ACC112 (cell line): ENCODE measurements around the gene CCDC8.

Source experiments
- H2AFZ ChIP-seq: fragments of 200-600 bp; sonication (generic); one replicate; pipeline ENCODE4 v1.6.0; 2017; ENCODE audit warnings: antibody characterized with exemption, low read length; ENCODE audit not compliant: unreplicated experiment
- H3K27ac ChIP-seq: fragments of 200-600 bp; sonication (generic); 2 replicates; pipeline ENCODE4 v1.5.1; 2014; ENCODE audit warnings: low read depth, mild to moderate bottlenecking, antibody characterized with exemption, low read length, moderate library complexity
- H3K27me3 ChIP-seq: fragments of 200-600 bp; sonication (generic); 2 replicates; pipeline ENCODE4 v1.6.1; 2014; ENCODE audit warnings: mild to moderate bottlenecking, antibody characterized with exemption, low read length, moderate library complexity, mixed read lengths; ENCODE audit not compliant: insufficient read depth
- H3K36me3 ChIP-seq: fragments of 200-600 bp; sonication (generic); 2 replicates; pipeline ENCODE4 v1.6.1; 2016; ENCODE audit warnings: mild to moderate bottlenecking, antibody characterized with exemption, low read length, moderate library complexity, mixed read lengths; ENCODE audit not compliant: insufficient read depth
- H3K4me1 ChIP-seq: fragments of 200-600 bp; sonication (generic); one replicate; pipeline ENCODE4 v1.6.1; 2016; ENCODE audit warnings: low read length, mixed read lengths; ENCODE audit not compliant: insufficient read depth, unreplicated experiment, control insufficient read depth
- H3K4me3 ChIP-seq: fragments of 200-600 bp; sonication (generic); 2 replicates; pipeline ENCODE4 v1.5.1; 2014; ENCODE audit warnings: mild to moderate bottlenecking, low read depth, low read length
- H3K79me2 ChIP-seq: fragments of 200-600 bp; sonication (generic); one replicate; pipeline ENCODE4 v1.6.0; 2016; ENCODE audit warnings: low read length; ENCODE audit not compliant: control insufficient read depth, unreplicated experiment, insufficient read depth

The CCDC8 gene, protein sequence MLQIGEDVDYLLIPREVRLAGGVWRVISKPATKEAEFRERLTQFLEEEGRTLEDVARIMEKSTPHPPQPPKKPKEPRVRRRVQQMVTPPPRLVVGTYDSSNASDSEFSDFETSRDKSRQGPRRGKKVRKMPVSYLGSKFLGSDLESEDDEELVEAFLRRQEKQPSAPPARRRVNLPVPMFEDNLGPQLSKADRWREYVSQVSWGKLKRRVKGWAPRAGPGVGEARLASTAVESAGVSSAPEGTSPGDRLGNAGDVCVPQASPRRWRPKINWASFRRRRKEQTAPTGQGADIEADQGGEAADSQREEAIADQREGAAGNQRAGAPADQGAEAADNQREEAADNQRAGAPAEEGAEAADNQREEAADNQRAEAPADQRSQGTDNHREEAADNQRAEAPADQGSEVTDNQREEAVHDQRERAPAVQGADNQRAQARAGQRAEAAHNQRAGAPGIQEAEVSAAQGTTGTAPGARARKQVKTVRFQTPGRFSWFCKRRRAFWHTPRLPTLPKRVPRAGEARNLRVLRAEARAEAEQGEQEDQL

DNA sequence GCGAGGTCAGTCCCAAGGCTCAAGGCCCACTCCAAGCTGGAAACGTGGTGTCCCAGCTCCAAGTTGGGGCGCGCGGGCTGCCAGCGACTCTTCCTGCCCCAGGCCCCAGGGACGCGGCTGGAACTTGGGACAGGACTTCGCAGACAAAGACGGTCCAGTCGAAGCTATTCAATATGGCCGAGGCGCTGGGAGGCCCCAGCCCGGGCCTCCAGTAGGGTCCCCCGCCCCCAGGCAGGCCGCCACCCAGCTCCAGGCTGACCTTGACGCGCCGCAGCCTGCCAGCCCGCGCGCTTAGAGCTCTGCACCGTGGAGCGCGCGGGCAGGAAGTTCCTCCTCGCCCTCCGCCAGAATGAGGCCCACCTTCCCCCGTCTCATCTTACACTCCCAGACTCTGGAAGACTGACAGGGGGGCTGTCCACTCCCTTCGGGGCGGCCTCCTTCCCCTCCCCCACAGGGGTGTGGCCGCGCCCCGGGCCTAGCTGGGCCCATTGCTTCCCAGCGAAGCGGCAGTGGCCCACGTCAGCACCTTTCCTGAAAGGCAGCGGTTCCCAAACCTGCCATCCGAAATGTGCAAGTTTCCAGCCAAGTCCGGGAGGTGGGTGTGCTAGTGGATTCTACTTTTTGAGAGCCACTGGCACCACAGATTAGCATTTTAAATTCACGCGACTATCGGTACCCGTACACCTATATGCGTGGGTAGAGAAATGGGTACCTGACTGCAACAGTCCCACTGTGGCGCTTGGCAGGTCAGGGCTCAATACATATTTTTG is at the start of gene CCDC8:
CCDC8 (minus strand) TSS at position 303 of the 770 bp plus-strand sequence. CDS start 754 bp downstream, outside the sequence.
- H3K4me1 ChIP-seq = peaks cover 4% of the 10 kb centered on the region
- no peak within 1 kb of the TSS for H2AFZ ChIP-seq
- H3K79me2 ChIP-seq = peaks cover 8% of the 10 kb centered on the region
- no peak within 1 kb of the TSS for H3K27ac ChIP-seq
- peaks cover 12% of the 10 kb centered on the region; the same call in 1 of the 2 replicates for H3K27me3 ChIP-seq
- peak within 1 kb of the TSS; percentile 77 for H3K4me3 ChIP-seq
- H3K36me3 ChIP-seq = no peaks in the 10 kb centered on the region

GRCh38 chr19:46461537-46461936 is 48.2 kb upstream of the CCDC8 start:
- Histone ChIP-seq H3K36me3 (no peaks in the 10 kb centered on the region), H3K79me2 (no peaks in the 10 kb centered on the region), H2AFZ (no peak overlapping the region), H3K27ac (no peak overlapping the region), H3K4me1 (peaks cover 4% of the 10 kb centered on the region), H3K4me3 (no peak overlapping the region), H3K27me3 (no peaks in the 10 kb centered on the region)

DNA sequence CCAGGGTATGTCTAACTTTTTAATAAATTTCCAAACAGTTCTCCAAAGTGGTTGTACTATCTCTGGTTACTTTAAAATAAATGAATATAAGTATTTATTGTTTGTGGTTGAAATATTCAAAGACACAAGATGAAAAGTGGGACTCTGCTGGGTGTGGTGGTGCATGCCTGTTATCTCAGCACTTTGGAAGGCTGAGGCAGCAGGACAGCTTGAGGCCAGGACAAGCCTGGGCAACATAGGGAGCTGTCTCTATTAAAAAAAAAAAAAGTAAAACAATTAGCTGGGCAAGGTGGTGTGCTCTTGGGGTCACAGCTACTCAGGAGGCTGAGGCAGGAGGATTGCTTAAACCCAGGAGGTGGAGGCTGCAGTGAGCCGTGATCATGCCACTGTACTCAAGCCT is 47.6 kb upstream of the CCDC8 start:
- no peaks in the 10 kb centered on the region for H3K27me3 ChIP-seq

DNA sequence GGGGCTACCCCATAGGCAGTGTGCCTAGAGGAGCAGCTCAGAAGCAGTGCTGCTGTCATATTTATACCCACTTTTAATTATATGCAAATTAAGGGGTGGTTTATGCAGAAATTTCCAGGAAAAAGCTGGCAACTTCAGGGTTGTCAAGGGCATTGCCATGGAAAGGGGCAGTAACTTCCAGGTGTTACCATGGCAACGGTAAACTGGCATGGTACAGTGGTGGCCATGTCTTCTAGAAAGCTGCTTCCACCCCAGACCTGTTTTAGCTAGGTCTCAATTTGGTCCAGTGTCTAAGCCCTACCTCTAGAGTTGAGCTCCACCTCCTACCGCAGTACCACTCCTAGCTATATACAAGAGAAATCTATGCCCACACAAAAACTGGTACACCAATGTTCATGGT is 46.7 kb upstream of the CCDC8 start:
- H3K36me3 ChIP-seq = no peaks in the 10 kb centered on the region
- H3K79me2 ChIP-seq = no peaks in the 10 kb centered on the region
- H2AFZ ChIP-seq = no peak overlapping the region
- H3K4me3 ChIP-seq = no peak overlapping the region
- H3K4me1 ChIP-seq = no peaks in the 10 kb centered on the region
- H3K27me3 ChIP-seq = no peaks in the 10 kb centered on the region
- no peak overlapping the region for H3K27ac ChIP-seq

More for the DNA sequence above, 47.6 kb upstream of the CCDC8 start:
- Histone ChIP-seq H3K79me2 (no peaks in the 10 kb centered on the region), H3K4me3 (no peak overlapping the region), H3K27ac (no peak overlapping the region), H3K4me1 (no peaks in the 10 kb centered on the region), H3K36me3 (no peaks in the 10 kb centered on the region), H2AFZ (no peak overlapping the region)

DNA sequence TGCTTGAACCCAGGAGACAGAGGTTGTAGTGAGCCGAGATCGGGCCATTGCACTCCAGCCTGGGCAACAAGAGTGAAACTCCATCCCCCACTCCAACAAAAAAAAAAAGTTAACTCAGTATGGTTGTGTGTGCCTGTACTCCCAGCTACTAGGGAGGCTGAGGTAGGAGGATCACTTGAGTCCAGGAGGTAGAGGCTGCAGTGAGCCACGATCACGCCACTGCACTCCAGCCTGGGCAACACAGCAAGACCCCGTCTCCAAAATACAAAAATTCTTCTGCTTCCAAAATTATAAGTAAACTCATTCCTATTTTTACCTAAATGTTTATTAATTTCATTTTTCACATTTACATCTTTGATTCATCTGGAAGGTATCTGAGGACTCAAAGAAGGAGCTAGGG is 43.6 kb upstream of the CCDC8 start:
- H3K79me2 ChIP-seq = no peaks in the 10 kb centered on the region
- H3K27me3 ChIP-seq = no peaks in the 10 kb centered on the region
- H3K4me1 ChIP-seq = no peaks in the 10 kb centered on the region
- no peak overlapping the region for H3K27ac ChIP-seq
- no peak overlapping the region for H2AFZ ChIP-seq
- no peak overlapping the region for H3K4me3 ChIP-seq
- H3K36me3 ChIP-seq = no peaks in the 10 kb centered on the region

GRCh38 chr19:46454244-46454643 is 40.9 kb upstream of the CCDC8 start:
- Histone ChIP-seq H3K27ac (no peak overlapping the region), H3K36me3 (no peaks in the 10 kb centered on the region), H3K4me1 (no peaks in the 10 kb centered on the region), H3K79me2 (no peaks in the 10 kb centered on the region), H3K27me3 (no peaks in the 10 kb centered on the region), H2AFZ (no peak overlapping the region), H3K4me3 (no peak overlapping the region)

DNA sequence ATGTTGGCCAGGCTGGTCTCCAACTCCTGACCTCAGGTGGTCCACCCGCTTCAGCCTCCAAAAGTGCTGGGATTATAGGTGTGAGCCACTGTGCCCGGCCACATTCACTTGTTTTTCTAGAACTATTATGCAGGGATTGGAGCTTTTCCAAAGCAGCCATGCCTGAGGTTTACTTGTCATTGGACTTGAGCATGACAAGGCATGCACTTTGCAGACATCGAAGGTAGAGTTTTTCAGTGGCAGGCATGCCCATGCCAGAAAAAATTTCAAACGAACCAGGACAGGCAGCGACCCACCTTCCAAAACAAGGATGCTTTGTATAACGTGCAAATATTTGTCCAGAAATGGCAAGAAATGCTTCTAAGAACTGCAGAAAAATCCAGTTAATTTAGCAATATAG is 40.3 kb upstream of the CCDC8 start:
- Histone ChIP-seq H3K36me3 (no peaks in the 10 kb centered on the region), H3K4me3 (no peak overlapping the region), H3K79me2 (no peaks in the 10 kb centered on the region), H3K4me1 (no peaks in the 10 kb centered on the region), H2AFZ (no peak overlapping the region), H3K27me3 (no peaks in the 10 kb centered on the region), H3K27ac (no peak overlapping the region)

GRCh38 chr19:46452186-46452585 is 38.8 kb upstream of the CCDC8 start:
- Histone ChIP-seq H2AFZ (no peak overlapping the region), H3K4me3 (no peak overlapping the region), H3K79me2 (no peaks in the 10 kb centered on the region), H3K4me1 (no peaks in the 10 kb centered on the region), H3K36me3 (no peaks in the 10 kb centered on the region), H3K27ac (no peak overlapping the region), H3K27me3 (no peaks in the 10 kb centered on the region)

DNA sequence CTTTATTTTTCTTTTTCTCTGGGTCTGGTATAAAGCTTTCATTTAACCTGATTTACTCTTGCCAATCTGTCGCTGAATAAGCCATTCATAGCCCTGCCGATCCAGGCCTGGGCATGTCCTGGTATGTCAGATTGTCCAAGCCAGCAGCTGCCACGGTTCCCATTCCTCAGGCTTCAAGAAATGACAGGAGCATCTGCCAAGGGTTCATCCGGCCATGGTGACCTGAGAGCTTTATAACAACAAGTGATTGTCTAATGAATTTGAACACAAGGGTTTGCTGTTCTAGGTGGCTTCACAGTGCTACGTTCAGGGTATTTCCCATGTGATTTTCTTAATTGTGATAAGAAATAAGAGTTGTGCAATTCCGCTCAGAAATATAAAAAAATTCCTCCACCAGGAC is 38.0 kb upstream of the CCDC8 start:
- Histone ChIP-seq H3K27ac (no peak overlapping the region), H3K4me3 (no peak overlapping the region), H3K79me2 (no peaks in the 10 kb centered on the region), H3K36me3 (no peaks in the 10 kb centered on the region), H3K4me1 (no peaks in the 10 kb centered on the region), H2AFZ (no peak overlapping the region), H3K27me3 (no peaks in the 10 kb centered on the region)

- no peak overlapping the region for H3K4me3 ChIP-seq
- H3K79me2 ChIP-seq = no peaks in the 10 kb centered on the region
- no peaks in the 10 kb centered on the region for H3K36me3 ChIP-seq
- H3K4me1 ChIP-seq = no peaks in the 10 kb centered on the region
- no peak overlapping the region for H3K27ac ChIP-seq
- no peak overlapping the region for H2AFZ ChIP-seq
- no peaks in the 10 kb centered on the region for H3K27me3 ChIP-seq
Measured at GRCh38 chr19:46450737-46451136, 37.4 kb upstream of the CCDC8 start.
